ENCODE results near the gene LTO1.

DNA sequence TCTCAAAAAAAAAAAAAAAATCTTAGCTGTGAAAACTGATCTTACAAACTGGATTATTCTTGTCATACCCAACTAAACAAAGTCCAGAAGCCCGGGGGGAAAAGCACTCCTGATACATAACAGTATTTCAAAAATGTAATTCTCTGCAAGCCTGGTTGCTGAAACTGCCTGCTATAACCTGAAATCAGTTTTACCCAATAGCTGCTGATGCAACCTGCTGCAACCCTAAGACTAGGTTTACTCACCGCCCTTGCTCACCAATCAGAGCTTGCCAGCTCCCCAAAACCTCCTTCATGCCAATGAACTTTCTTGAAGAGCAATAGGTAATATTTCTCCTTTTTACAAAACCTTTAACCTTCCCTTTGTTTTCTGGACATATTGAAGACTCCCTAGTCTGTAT, 16.3 kb upstream of the LTO1 start:
- TF ChIP-seq, protein P1, sequence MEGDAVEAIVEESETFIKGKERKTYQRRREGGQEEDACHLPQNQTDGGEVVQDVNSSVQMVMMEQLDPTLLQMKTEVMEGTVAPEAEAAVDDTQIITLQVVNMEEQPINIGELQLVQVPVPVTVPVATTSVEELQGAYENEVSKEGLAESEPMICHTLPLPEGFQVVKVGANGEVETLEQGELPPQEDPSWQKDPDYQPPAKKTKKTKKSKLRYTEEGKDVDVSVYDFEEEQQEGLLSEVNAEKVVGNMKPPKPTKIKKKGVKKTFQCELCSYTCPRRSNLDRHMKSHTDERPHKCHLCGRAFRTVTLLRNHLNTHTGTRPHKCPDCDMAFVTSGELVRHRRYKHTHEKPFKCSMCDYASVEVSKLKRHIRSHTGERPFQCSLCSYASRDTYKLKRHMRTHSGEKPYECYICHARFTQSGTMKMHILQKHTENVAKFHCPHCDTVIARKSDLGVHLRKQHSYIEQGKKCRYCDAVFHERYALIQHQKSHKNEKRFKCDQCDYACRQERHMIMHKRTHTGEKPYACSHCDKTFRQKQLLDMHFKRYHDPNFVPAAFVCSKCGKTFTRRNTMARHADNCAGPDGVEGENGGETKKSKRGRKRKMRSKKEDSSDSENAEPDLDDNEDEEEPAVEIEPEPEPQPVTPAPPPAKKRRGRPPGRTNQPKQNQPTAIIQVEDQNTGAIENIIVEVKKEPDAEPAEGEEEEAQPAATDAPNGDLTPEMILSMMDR (conservative IDR thresholded peaks at IDR 0.05; ENCODE audit: low read depth, low read length) = no peak
- TF ChIP-seq EZH2phosphoT487 (IDR thresholded peaks at IDR 0.05; ENCODE audit: borderline replicate concordance, low read length) = no peak

Measured in PC-3 (cell line).